NT2/D1 (cell line): ENCODE results near the gene NUDT4.

Experiments
- SUZ12 ChIP-seq: IDR thresholded peaks from 2 replicates; pipeline ENCODE4 v1.6.1; 2011; ENCODE audit not compliant: insufficient read length, insufficient read depth; ENCODE audit errors: extremely low read depth
- YY1 ChIP-seq: IDR thresholded peaks from 2 replicates; pipeline ENCODE4 v1.6.1; 2011; ENCODE audit not compliant: insufficient read length, insufficient read depth

- no peak for TF ChIP-seq SUZ12
- no peak for TF ChIP-seq YY1
These were observed 1.7 kb downstream of the NUDT4 start for GRCh38 chr12:93379326-93379980.
